ENCODE measurements around the gene GALNT13.

GALNT13 gene

DNA sequence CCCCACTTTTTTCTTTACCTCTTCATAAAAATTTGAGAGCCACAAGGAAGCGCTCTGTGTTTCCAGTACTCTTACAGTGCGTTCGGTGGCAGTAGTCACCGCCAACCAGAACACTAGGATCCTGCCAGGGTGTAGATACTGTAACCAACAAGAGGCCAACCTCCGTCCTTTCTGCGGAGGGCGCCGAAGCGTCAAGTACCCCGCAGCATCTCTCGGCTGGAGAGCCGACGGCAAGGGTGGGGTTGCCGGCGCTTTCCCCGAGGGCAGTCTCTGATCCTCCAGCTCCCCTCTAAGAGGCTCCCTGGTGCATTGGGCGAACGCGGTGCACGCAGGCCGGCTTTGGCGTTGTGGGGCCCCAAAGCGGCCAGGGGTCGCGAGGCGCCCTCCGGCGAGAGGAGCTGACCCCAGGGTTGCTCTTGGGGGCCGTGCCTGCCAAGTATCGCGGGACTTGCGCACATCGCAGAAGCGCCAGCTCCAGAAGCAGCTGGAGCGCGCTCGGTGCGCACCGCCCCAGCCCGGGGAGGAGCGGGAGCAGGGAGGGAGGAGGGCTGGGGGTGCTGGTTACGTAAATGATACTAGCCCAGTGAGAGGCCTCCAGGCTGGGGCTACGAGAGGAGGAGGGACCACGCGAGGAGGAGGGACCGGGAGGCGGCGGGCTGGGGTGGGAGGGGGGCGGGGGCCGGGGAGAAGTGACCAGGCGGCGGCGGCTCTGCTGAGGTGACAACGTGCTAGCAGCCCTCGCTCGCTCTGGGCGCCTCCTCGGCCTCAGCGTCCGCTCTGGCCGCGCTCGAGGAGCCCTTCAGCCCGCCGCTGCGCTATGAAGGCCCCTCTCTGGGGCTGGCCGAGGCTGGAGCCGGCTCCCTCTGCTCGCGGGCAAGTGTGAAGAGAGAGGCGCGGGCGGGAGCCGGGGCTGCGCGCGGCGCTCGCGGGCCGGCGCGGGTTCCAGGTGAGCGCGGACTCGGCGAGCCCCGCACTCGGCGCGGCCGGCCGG lies at the start of gene GALNT13:
TSS of gene GALNT13 (plus strand) at position 692 of the 991 bp plus-strand sequence.
- DNase-seq (ENCODE audit: low spot score), result peak; percentile 96

DNA sequence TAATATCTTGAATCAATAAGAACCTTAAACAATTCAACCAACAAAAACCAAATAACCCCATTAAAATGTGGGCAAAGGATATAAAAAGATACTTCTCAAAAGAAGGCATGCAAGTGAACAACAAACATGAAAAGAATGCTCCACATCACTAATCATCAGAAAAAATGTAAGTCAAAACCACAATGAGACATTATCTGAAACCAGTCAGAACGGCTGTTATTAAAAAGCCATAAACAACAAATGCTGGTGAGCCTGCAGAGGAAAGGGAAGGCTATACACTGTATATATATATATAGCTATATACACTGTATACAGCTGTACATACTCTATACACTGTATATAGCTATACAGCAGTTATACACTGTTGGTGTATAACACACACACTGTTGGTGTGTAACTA lies 47.8 kb upstream of the GALNT13 start:
- no peak for DNase-seq (ENCODE audit: low spot score)

DNA sequence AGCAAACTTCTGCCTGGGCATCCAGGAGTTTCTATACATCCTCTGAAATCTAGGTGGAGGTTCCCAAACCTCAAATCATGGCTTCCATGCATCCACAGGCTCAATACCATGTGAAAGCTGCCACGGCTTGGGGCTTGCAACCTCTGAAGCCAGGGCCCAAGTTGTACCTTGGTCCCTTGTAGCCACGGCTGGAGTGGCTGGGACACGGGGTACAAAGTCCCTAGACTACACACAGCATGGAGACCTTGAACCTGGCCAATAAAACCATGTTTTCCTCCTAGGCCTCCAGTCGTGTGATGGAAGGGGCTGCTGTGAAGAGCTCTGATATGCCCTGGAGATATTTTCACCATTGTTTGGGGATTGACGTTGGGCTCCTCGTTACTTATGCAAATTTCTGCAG lies 43.4 kb upstream of the GALNT13 start:
- no peak for DNase-seq (ENCODE audit: low spot score)

DNA sequence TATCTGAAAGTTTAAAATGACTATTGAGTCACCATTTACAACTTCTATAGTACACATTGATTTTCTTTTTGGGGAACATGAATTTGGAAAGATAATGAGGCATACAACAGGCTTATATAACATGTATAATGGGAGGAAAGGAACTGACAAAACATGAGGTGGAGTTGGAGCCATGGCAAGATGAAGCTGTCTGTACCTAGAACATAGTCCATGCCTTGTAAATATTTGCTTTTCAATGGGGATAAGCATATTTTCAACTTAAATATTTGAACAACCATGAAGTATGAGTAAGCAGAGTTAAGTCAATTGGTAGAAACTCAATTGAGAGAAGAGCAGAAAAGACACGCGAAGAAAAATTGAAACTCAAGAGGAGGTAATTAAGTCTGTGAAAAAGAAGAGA lies 37.1 kb upstream of the GALNT13 start:
- no peak for DNase-seq (ENCODE audit: low spot score)

DNA sequence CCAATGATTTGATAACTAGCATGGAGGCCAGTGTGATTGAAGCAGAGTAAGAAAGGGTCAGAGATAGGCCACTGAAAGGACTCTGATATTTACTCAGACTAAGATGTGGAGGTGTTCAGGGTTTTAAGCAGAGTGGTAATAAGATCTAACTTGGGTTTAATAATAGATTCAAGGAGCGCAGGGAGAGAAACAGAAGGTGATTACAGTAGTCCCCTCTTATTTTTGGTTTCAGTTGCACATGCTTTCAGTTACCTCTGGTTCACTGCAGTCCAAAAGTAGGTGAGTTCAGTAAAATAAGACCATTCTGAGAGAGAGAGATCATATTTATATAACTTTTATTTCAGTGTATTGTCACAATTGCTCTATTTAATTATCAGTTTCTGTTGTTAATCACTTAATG lies 13.5 kb upstream of the GALNT13 start:
- DNase-seq (ENCODE audit: low spot score), result no peak

DNA sequence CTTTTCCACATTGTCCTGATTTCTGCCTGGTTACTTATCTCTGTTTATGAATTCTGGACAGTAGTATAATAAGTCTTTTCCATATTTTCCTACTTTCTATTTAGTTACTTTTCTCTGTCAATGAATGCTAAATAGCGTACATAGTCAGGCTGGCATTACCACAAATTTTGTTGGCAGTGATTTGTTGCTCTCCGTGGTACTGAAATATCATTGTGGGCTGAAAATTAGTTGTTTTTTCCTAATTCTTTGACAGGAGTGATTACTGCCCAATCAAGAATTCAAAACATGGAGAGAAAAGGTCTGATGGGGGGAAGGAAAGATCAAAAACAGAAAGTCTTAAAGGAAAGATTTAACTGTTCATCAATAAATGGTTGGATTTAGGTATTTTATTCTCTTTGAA lies 7.7 kb upstream of the GALNT13 start:
- DNase-seq (ENCODE audit: low spot score), result no peak

DNA sequence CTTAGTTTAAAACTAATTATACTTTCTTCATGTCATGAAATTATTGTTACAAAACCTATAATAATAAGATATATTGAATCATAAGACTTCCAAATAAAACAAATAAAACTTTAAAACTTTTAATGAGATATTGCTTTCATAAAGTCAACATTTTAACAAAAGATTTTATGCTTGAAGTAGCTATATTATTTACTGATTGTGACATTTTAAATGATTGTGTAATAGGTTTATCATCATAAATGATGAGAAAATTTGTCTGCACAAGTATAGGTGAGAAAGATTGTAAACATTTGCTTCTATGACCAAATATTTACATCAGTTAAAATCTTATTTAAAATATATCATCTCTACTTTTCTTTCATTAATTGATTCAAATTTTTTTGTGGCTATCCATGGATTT lies 5.1 kb upstream of the GALNT13 start:
- no peak for DNase-seq (ENCODE audit: low spot score)

DNA sequence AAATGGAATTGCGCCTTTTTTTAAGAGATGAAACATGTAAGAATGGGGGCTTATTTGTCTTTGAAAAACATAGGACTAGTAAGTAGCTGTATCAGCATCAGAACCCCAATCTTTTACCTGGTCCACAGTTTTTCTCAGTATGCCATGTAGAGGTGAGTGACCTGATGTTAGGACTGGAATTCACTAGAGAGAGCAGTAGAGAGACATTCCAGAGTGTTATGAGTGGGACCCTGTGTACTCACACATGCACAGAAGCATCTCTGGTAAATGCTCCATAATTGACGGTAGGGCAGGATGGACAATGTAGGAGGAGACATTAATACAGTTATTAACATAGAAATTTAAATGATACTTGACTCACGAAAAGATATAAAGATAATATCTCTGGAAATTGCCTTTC lies 1.4 kb upstream of the GALNT13 start:
- peak; percentile 81 for DNase-seq (ENCODE audit: low spot score)

DNA sequence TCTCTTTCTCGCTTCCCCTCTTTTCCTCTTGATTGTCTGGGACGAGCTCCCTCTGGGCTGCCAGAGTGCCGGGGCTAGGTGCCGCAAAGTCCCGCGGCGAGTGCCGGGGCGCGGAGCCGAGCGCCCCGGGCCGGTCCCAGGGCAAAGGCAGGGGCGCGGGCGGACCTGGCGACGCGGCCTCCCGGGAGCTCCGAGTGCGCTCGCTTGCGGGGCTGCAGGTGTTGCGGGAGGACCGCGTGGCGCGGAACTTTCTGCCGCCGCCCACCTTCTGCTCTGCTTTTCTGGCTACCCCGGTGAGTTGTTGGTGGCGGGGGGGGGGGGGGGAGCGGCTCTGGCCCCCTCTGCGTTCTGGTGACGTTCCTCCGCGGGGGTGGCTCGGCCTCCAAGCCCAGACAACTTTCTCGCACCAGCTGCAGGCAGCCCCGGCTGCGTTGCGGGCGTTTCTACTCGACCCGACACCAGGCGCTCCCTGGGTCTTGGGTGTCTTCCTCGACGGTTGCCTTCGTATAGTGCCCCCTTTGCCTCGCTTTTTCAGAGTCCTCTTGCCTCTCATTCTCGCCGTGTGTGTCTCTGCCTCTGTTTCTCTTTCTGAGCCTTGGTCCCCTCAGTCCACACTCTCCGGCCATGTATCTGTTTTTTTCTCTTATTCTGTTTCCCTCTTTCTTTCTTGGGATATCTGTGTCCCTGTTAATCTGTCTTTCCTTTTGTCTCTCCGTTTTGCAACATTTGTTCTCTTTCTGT lies 759 bp downstream of the GALNT13 start:
- no peak for DNase-seq (ENCODE audit: low spot score)

DNA sequence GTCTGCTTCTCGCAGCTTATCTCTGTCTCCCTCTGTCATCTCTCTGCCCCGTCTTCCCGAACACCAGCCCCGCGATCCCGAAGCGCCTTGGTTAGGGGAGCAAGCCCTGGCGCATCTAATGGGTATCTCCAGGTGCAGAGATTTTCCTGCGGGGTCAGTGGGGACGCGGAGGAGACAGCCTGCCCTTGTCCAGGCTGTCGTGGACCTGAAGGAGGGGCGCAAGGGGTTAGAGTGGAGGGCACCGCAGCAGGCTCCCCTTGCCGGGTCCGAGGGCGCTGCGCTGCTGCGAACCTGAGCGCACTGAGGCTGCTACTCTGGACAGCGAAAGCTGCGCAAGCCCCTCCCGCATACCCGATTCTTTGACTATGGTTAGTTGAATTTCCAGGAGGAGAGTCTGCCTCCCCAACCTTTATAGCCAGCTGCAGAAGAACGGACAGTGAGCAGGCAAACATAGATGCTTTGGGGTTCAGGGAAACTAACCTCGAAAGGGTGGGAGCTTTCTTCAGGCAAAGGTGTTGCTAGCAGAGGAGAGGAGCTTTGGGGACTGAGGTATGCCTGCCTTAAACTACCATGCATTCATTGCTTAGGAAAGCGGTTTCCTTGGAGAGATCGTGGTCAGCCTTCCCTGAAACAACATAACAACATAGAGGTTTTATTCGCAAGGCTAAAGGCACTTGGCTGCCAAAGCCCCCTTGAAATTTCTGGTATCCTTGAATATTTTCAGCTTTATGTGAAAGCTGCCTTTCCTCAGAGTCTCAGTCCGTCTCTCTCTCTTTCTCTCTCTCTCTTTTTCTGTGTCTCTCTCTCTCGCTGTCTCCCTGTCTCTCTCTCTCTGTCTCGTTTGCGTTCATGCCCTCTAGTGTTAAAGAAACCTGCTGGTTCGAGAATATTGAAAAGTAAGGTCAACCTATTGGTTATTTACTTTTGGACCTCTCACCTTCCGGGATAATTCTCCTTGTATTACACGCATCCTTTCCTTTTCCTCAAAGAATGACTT lies 1.6 kb downstream of the GALNT13 start:
- peak; percentile 74 for DNase-seq (ENCODE audit: low spot score)

DNA sequence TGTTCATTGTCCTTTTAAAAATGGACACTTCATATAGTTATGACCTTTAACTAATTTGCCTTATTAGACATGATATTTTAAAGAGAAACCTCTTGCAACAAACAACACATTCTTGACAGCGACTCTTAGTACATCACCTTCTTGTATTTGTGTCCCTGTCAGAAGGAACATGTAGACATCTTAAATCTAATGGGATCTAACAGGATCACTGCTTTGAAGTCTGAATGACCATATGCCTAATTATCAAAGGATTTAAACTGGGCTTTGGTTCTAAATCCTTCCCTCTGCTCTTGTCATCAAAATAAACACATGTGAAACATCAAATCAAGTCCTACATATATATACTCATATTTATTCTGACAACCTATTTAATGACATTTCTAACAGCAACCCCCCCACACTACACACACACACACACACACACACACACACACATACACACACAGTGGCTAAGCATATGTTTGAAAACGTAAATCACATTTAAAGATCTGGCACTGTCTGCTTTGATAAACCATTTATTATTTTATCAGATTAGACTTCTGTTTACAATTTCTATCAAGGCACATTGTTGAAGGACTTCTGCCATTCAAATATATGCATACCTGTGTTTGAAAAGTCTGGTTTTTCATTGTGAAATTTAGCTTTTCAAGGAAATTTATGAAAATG lies 4.2 kb downstream of the GALNT13 start:
- DNase-seq (ENCODE audit: low spot score), result peak; percentile 53

DNA sequence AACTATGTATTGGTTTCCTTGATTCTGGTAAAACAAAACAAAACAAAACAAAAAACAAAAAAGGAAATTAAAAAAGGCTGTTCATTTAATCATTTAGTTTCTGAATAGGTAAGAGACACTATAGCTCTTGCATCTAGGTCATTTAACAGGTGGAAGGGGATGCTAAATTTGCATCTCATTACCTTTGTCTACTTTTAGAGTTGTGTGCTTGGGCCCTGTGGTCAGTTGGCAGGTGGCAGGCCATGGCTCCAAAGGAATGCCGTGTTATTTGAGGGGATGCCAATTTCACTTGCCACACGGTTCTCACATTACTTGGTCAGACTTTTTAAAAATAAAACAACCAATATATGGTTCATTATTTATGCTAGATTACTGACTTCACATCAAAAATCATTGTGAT lies 9.2 kb downstream of the GALNT13 start:
- peak; percentile 95 for DNase-seq (ENCODE audit: low spot score)

DNA sequence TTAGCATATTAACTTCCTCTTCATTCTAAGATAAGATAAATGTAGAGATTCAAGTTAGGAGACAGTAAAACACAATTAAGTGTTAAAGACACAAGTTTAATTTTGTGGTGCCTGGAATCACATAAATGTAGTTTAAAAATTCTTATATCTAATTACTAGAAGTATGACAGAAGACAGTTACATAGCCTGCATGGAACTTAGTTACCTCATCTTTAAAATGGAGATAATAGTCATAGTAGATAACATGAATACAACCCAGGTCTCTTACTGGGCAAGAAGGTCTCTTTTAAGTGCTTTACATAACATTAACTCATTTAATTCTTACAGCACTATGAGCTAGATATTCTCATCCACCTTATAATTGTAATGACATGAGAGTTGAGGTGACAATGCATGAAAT lies 15.1 kb downstream of the GALNT13 start:
- DNase-seq (ENCODE audit: low spot score), result no peak

DNA sequence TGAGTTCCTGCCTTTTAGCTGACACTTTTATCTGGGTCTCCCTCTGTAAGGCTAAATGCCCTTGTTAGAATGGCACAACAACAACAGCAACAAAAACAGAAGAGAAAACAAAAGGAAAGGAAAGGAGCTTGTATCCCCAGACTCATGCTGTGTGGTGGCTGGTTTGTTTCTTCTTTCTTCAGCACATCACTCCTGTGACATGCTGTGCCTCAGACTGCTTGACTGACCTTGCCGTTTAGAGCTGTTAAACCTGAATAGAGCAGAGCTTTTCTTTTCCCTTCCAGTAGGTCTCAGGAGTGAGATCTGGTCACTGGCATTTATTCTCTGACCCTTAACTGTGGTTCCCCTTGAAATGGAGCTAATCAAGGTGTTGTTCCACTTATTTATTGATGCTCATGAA lies 18.9 kb downstream of the GALNT13 start:
- DNase-seq (ENCODE audit: low spot score), result peak; percentile 68

DNA sequence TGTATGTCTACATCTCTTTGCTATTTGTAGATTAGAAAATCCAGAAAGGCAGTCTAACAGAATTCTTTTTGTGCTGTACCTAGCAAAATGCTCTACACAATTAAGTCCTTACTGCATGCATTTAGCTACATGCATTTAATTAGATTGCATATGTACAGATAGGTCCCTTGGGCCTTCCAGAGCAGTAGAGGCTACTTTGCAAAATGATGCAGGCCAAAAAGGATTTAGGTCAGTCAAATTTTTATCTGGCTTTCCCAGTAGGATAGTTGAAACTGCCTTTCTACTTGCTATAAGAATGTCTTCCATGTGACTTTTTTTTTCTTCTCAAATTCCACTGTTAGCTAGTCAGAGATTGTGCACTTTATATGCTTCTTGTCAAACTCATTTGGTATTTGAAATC lies 19.3 kb downstream of the GALNT13 start:
- DNase-seq (ENCODE audit: low spot score), result peak; percentile 52

DNA sequence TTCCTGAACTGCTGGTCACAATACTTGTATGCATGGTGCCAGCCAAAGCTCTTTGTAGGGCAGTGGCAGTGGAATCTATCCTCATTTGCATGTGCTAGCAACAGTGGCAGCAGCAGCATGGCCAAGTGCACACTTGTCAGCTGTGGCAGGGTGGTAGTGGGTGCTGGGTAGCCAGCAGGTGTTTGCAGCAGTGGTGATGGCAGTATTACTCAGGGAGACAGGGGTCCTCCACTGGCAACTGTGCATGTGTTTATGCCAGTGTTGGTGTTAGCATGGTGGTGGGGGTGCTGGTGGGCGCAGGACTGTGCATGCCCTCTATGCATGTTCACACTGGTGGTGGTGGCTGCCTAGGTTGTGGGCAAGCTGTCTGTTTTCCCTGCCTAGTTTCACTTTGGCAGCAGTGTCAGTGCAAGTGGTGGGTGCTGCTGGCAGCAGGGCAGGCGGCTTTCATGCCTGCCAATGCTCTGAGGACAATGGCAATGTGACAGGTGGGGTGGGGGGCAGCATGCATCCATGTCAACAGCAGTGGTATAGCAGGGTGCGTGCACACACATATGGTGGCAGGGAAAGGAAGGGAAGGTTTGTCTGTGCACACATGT lies 41.2 kb downstream of the GALNT13 start:
- DNase-seq (ENCODE audit: low spot score), result no peak

DNA sequence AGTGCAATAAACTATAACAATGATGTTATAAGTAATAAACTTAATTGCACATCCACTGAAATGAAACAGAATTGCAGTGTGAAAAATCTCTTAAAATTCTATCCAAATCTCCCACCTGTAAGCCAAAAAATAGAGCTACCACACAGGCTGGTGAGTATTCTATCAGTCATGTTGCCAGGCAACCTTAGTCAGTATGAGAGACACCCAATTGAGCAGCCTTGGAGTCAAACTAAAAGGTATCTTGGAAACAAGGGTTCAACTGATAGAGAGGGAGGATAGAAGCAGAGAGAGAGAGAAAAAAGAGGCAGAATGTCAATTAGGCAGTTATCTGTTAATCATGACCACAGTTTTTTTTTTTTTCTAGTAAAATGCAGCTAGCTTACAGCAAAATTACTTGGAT lies 45.8 kb downstream of the GALNT13 start:
- peak; percentile 57 for DNase-seq (ENCODE audit: low spot score)

DNA sequence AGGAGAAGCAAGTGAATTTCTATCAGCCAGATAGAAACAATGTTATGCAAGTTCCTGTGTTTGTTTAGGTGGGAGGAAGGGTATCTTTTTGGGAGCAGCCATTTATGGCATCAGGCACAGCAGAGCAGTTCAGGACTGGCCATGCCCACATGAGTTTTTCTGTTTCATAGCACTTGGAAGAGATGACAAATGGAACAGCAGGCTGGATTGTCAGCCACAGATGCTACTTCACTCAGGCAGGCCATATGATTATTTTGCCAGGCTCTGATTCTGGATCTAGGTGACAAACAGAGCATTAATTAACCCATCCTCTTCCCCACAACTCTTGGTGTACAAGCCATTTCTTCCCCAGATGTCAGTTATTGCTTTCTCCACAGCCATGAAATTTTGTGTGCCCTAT lies 63.8 kb downstream of the GALNT13 start:
- DNase-seq (ENCODE audit: low spot score), result peak; percentile 92

DNA sequence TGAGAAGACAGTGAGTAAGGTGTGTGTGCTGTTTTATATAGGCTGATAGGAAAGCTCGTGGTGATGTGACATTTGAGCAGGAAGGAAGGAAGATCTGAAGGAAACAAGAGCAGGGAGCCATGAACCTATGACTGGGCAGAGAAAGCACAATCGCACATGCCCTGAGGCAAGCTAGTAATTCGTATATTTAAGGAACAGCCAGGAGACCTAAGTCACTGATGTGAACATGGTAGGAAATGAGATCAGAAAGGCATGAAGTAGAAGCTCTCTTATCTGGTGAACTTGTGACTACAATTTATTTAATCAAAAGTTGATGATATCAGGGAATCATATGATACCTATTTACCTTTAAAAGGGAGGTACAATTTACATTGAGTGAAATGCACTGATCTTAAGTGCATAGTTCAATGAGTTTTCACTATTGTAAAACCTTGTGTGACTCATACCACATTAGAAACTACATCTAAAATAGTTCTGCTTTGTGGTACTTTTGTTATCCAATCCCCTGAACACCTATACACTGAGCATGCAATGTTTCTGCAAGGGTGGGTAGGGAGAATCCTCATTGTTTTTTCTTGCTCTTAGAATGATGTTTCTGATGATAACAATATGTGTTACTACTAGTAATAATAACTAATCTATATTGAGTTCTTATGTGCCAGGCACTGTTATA lies 67.5 kb downstream of the GALNT13 start:
- no peak for DNase-seq (ENCODE audit: low spot score)

DNA sequence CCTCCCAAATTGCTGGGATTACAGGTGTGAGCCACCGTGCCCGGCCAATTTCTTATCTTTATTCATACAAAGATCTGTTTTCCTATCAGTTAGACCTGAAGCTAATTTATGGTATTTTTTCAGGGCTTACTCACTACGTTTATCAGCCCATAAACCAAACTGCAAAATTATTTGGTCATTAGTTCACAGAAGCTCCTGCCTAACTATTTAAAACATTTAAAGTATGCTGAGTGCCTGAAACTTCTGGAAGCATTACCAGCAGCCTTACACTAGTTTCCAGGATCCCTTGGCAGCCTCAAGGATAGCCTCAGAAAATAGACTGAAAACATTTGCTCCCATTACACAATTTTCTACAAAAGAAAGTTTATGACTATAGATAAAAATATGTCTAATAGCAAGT lies 68.8 kb downstream of the GALNT13 start:
- no peak for DNase-seq (ENCODE audit: low spot score)
